Ishikawa (cell line): ENCODE results near the gene SMKR1.

Experiments used
- YY1 ChIP-seq: IDR thresholded peaks from 2 replicates; pipeline ENCODE4 v1.6.1; 2012; ENCODE audit warnings: low read depth

SMKR1 gene

DNA sequence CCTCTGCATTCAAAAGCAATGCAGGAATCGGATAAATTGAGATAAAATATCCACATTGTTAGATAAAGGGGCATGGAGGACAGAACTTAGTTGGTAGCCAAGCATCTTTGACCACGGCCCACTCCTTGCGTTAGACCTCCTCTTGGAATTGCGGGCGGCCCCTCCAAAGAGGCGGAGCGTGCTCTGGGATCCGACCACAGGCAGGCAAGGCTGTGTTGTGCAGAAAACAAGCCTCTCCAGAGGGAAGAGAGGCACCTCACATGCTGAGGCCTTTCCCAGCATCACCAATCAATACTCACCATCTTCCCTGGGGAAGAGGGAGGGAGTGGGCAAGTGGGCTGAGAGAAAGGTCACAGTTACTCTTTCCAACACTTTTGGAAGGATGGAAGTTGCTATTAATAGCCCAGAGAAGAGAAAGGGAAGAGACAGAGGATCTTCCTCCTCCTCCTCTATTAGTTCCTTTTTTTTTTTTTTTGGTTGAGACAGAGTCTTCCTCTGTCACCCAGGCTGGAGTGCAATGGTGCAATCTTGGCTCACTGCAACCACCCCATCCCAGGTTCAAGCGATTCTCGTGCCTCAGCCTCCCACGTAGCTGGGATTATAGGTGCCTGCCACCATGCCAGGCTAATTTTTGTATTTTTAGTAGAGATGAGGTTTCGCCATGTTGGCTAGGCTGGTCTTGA is 59.5 kb downstream of the SMKR1 start:
- TF ChIP-seq YY1, result no peak
